ACC112 (cell line): ENCODE results near the gene DPYSL5.
"Not testable (repeated sequence)": the region's sequence is repeated elsewhere in the genome, so short reads cannot be mapped to it uniquely, and the experiment has no call there.

ENCODE experiments used
- H2AFZ ChIP-seq: fragments of 200-600 bp; sonication (generic); one replicate; pipeline ENCODE4 v1.6.0; 2017; ENCODE audit warnings: antibody characterized with exemption, low read length; ENCODE audit not compliant: unreplicated experiment
- H3K27ac ChIP-seq: fragments of 200-600 bp; sonication (generic); 2 replicates; pipeline ENCODE4 v1.5.1; 2014; ENCODE audit warnings: low read depth, mild to moderate bottlenecking, antibody characterized with exemption, low read length, moderate library complexity
- H3K27me3 ChIP-seq: fragments of 200-600 bp; sonication (generic); 2 replicates; pipeline ENCODE4 v1.6.1; 2014; ENCODE audit warnings: mild to moderate bottlenecking, antibody characterized with exemption, low read length, moderate library complexity, mixed read lengths; ENCODE audit not compliant: insufficient read depth
- H3K36me3 ChIP-seq: fragments of 200-600 bp; sonication (generic); 2 replicates; pipeline ENCODE4 v1.6.1; 2016; ENCODE audit warnings: mild to moderate bottlenecking, antibody characterized with exemption, low read length, moderate library complexity, mixed read lengths; ENCODE audit not compliant: insufficient read depth
- H3K4me1 ChIP-seq: fragments of 200-600 bp; sonication (generic); one replicate; pipeline ENCODE4 v1.6.1; 2016; ENCODE audit warnings: low read length, mixed read lengths; ENCODE audit not compliant: insufficient read depth, unreplicated experiment, control insufficient read depth
- H3K4me3 ChIP-seq: fragments of 200-600 bp; sonication (generic); 2 replicates; pipeline ENCODE4 v1.5.1; 2014; ENCODE audit warnings: mild to moderate bottlenecking, low read depth, low read length
- H3K79me2 ChIP-seq: fragments of 200-600 bp; sonication (generic); one replicate; pipeline ENCODE4 v1.6.0; 2016; ENCODE audit warnings: low read length; ENCODE audit not compliant: control insufficient read depth, unreplicated experiment, insufficient read depth

Gene DPYSL5

GRCh38 chr2:26875808-26876207 lies 27.9 kb downstream of the DPYSL5 start:
- no peaks in the 10 kb centered on the region for H3K79me2 ChIP-seq
- no peaks in the 10 kb centered on the region for H3K4me1 ChIP-seq
- no peak overlapping the region for H2AFZ ChIP-seq
- no peaks in the 10 kb centered on the region for H3K36me3 ChIP-seq
- no peak overlapping the region for H3K27ac ChIP-seq
- H3K27me3 ChIP-seq = peaks cover 66% of the 10 kb centered on the region
- H3K4me3 ChIP-seq = no peak overlapping the region

- Histone ChIP-seq H3K79me2 (no peaks in the 10 kb centered on the region), H2AFZ (no peak overlapping the region), H3K4me3 (no peak overlapping the region), H3K36me3 (no peaks in the 10 kb centered on the region), H3K27me3 (peaks cover 68% of the 10 kb centered on the region), H3K27ac (no peak overlapping the region), H3K4me1 (no peaks in the 10 kb centered on the region)
Observed at GRCh38 chr2:26876260-26876659, 28.3 kb downstream of the DPYSL5 start.

- Histone ChIP-seq H3K4me1 (no peaks in the 10 kb centered on the region), H3K27ac (no peak overlapping the region), H3K79me2 (no peaks in the 10 kb centered on the region), H2AFZ (no peak overlapping the region), H3K4me3 (no peak overlapping the region), H3K27me3 (peaks cover 71% of the 10 kb centered on the region), H3K36me3 (no peaks in the 10 kb centered on the region)
Observed at GRCh38 chr2:26877276-26877675, 29.3 kb downstream of the DPYSL5 start.

GRCh38 chr2:26880161-26880560 lies 32.2 kb downstream of the DPYSL5 start:
- Histone ChIP-seq H3K4me1 (no peaks in the 10 kb centered on the region), H2AFZ (no peak overlapping the region), H3K27me3 (peaks cover 65% of the 10 kb centered on the region), H3K36me3 (no peaks in the 10 kb centered on the region), H3K4me3 (no peak overlapping the region), H3K79me2 (no peaks in the 10 kb centered on the region), H3K27ac (no peak overlapping the region)

- Histone ChIP-seq H3K79me2 (no peaks in the 10 kb centered on the region), H3K36me3 (no peaks in the 10 kb centered on the region), H3K4me3 (no peak overlapping the region), H3K27me3 (peaks cover 66% of the 10 kb centered on the region), H3K4me1 (no peaks in the 10 kb centered on the region), H2AFZ (no peak overlapping the region), H3K27ac (no peak overlapping the region)
Observed at GRCh38 chr2:26880910-26881435, 33.0 kb downstream of the DPYSL5 start.

GRCh38 chr2:26882220-26882619 lies 34.3 kb downstream of the DPYSL5 start:
- H3K79me2 ChIP-seq, H3K27ac ChIP-seq, H3K4me3 ChIP-seq, H2AFZ ChIP-seq, H3K4me1 ChIP-seq, H3K36me3 ChIP-seq: not testable (repeated sequence)
- peaks cover 74% of the 10 kb centered on the region for H3K27me3 ChIP-seq

- H3K27ac ChIP-seq = no peak overlapping the region
- no peaks in the 10 kb centered on the region for H3K36me3 ChIP-seq
- H3K4me3 ChIP-seq = no peak overlapping the region
- H2AFZ ChIP-seq = no peak overlapping the region
- no peaks in the 10 kb centered on the region for H3K79me2 ChIP-seq
- no peaks in the 10 kb centered on the region for H3K4me1 ChIP-seq
- peaks cover 72% of the 10 kb centered on the region for H3K27me3 ChIP-seq
Observed at GRCh38 chr2:26883956-26884355, 36.0 kb downstream of the DPYSL5 start.

- H2AFZ ChIP-seq = no peak overlapping the region
- no peaks in the 10 kb centered on the region for H3K4me1 ChIP-seq
- peaks cover 68% of the 10 kb centered on the region for H3K27me3 ChIP-seq
Observed at GRCh38 chr2:26884486-26884885, 36.6 kb downstream of the DPYSL5 start.

GRCh38 chr2:26885651-26886329 lies 37.9 kb downstream of the DPYSL5 start:
- Histone ChIP-seq H3K27ac (no peak overlapping the region), H2AFZ (no peak overlapping the region), H3K79me2 (no peaks in the 10 kb centered on the region), H3K4me3 (no peak overlapping the region), H3K4me1 (no peaks in the 10 kb centered on the region), H3K36me3 (no peaks in the 10 kb centered on the region), H3K27me3 (peaks cover 61% of the 10 kb centered on the region)

More at GRCh38 chr2:26884486-26884885, 36.6 kb downstream of the DPYSL5 start:
- no peak overlapping the region for H3K27ac ChIP-seq
- no peaks in the 10 kb centered on the region for H3K36me3 ChIP-seq
- H3K79me2 ChIP-seq = no peaks in the 10 kb centered on the region
- no peak overlapping the region for H3K4me3 ChIP-seq

GRCh38 chr2:26886736-26887135 lies 38.8 kb downstream of the DPYSL5 start:
- peaks cover 57% of the 10 kb centered on the region for H3K27me3 ChIP-seq
- no peaks in the 10 kb centered on the region for H3K4me1 ChIP-seq
- H2AFZ ChIP-seq = no peak overlapping the region
- no peak overlapping the region for H3K4me3 ChIP-seq
- H3K36me3 ChIP-seq = no peaks in the 10 kb centered on the region
- H3K27ac ChIP-seq = no peak overlapping the region
- no peaks in the 10 kb centered on the region for H3K79me2 ChIP-seq

- Histone ChIP-seq H3K27ac (no peak overlapping the region), H3K79me2 (no peaks in the 10 kb centered on the region), H3K4me3 (no peak overlapping the region), H2AFZ (no peak overlapping the region), H3K36me3 (no peaks in the 10 kb centered on the region), H3K27me3 (peaks cover 59% of the 10 kb centered on the region), H3K4me1 (no peaks in the 10 kb centered on the region)
Observed at GRCh38 chr2:26887151-26887550, 39.2 kb downstream of the DPYSL5 start.
